Muscle layer of colon (tissue), 2 donors: Measurements from ENCODE around the gene MYF5.
"Not testable (repeated sequence)": the region's sequence is repeated elsewhere in the genome, so short reads cannot be mapped to it uniquely, and the experiment has no call there.

Experiments used
- H3K27ac ChIP-seq: one replicate; pipeline ENCODE4 v1.7.0; 2013; ENCODE audit warnings: low read depth, mild to moderate bottlenecking, low read length, moderate library complexity
- H3K27me3 ChIP-seq, 2 donors: one replicate each; pipeline ENCODE4 v1.7.0; 2013; ENCODE audit warnings: low read length in 2 of 2, mild to moderate bottlenecking in 2 of 2; ENCODE audit not compliant: insufficient read depth in 2 of 2, control insufficient read depth in 1 of 2
- H3K36me3 ChIP-seq: one replicate; pipeline ENCODE4 v1.7.0; 2013; ENCODE audit warnings: mild to moderate bottlenecking, low read length; ENCODE audit not compliant: insufficient read depth
- H3K4me1 ChIP-seq: one replicate; pipeline ENCODE4 v1.7.0; 2013; ENCODE audit warnings: mild to moderate bottlenecking, low read length; ENCODE audit not compliant: insufficient read depth
- H3K4me3 ChIP-seq, 2 donors: one replicate each; pipeline ENCODE4 v1.7.0; 2013; ENCODE audit warnings: low read length in 2 of 2, low read depth in 1 of 2, mild to moderate bottlenecking in 1 of 2, moderate library complexity in 1 of 2
- H3K9ac ChIP-seq: one replicate; pipeline ENCODE4 v1.7.0; 2013; ENCODE audit warnings: low read length
- H3K9me3 ChIP-seq: one replicate; pipeline ENCODE4 v1.7.0; 2013; ENCODE audit warnings: mild to moderate bottlenecking, low read length
- donor health status: abdominal sarcoma.
- donor health status: Adenocarcinoma of cecum.

The MYF5 gene

GRCh38 chr12:80716696-80717469, at the start of gene MYF5:
Gene MYF5 (plus strand): TSS chr12:80716912. CDS start chr12:80717064, 152 bp downstream.
- Histone ChIP-seq H3K27ac (no peak within 1 kb of the TSS), H3K27me3 (peaks cover 6 to 16% of the 10 kb centered on the region in 2 donors), H3K4me1 (no peaks in the 10 kb centered on the region), H3K36me3 (no peaks in the 10 kb centered on the region), H3K9ac (no peak within 1 kb of the TSS), H3K4me3 (no peak within 1 kb of the TSS), H3K9me3 (no peaks in the 10 kb centered on the region)

- Histone ChIP-seq H3K27ac (no peak overlapping the region), H3K27me3 (no peaks in the 10 kb centered on the region), H3K9ac (no peak overlapping the region), H3K4me3 (no peak overlapping the region), H3K4me1 (no peaks in the 10 kb centered on the region), H3K36me3 (no peaks in the 10 kb centered on the region), H3K9me3 (no peaks in the 10 kb centered on the region)
These were observed 46.5 kb upstream of the MYF5 start for GRCh38 chr12:80670214-80670613.

- H3K27me3 ChIP-seq, H3K4me3 ChIP-seq, H3K27ac ChIP-seq, H3K9me3 ChIP-seq, H3K4me1 ChIP-seq, H3K36me3 ChIP-seq, H3K9ac ChIP-seq: not testable (repeated sequence)
These were observed 40.6 kb upstream of the MYF5 start for GRCh38 chr12:80676042-80676636.

- Histone ChIP-seq H3K9ac (no peak overlapping the region), H3K27me3 (no peaks in the 10 kb centered on the region), H3K36me3 (no peaks in the 10 kb centered on the region), H3K27ac (no peak overlapping the region), H3K9me3 (no peaks in the 10 kb centered on the region), H3K4me1 (no peaks in the 10 kb centered on the region), H3K4me3 (no peak overlapping the region)
These were observed 39.9 kb upstream of the MYF5 start for GRCh38 chr12:80676856-80677255.

GRCh38 chr12:80677994-80678393, 38.7 kb upstream of the MYF5 start:
- Histone ChIP-seq H3K4me1 (no peaks in the 10 kb centered on the region), H3K9ac (no peak overlapping the region), H3K36me3 (no peaks in the 10 kb centered on the region), H3K9me3 (no peaks in the 10 kb centered on the region), H3K27ac (no peak overlapping the region), H3K27me3 (no peaks in the 10 kb centered on the region), H3K4me3 (no peak overlapping the region)

GRCh38 chr12:80679346-80680131, 37.2 kb upstream of the MYF5 start:
- Histone ChIP-seq H3K9ac (no peak overlapping the region), H3K27ac (no peak overlapping the region), H3K27me3 (no peaks in the 10 kb centered on the region), H3K36me3 (no peaks in the 10 kb centered on the region), H3K4me3 (no peak overlapping the region), H3K4me1 (no peaks in the 10 kb centered on the region), H3K9me3 (no peaks in the 10 kb centered on the region)

GRCh38 chr12:80681287-80681686, 35.4 kb upstream of the MYF5 start:
- no peak overlapping the region for H3K4me3 ChIP-seq
- no peaks in the 10 kb centered on the region for H3K36me3 ChIP-seq
- H3K27me3 ChIP-seq, result no peaks in the 10 kb centered on the region
- H3K27ac ChIP-seq, result no peak overlapping the region
- H3K4me1 ChIP-seq, result no peaks in the 10 kb centered on the region
- no peaks in the 10 kb centered on the region for H3K9me3 ChIP-seq
- no peak overlapping the region for H3K9ac ChIP-seq

GRCh38 chr12:80681786-80682185, 34.9 kb upstream of the MYF5 start:
- Histone ChIP-seq H3K36me3 (no peaks in the 10 kb centered on the region), H3K9me3 (no peaks in the 10 kb centered on the region), H3K27me3 (no peaks in the 10 kb centered on the region), H3K9ac (no peak overlapping the region), H3K4me3 (no peak overlapping the region), H3K27ac (no peak overlapping the region), H3K4me1 (no peaks in the 10 kb centered on the region)

- H3K27me3 ChIP-seq, result no peaks in the 10 kb centered on the region
- no peak overlapping the region for H3K9ac ChIP-seq
- H3K4me3 ChIP-seq, result no peak overlapping the region
- H3K36me3 ChIP-seq, result no peaks in the 10 kb centered on the region
- no peaks in the 10 kb centered on the region for H3K9me3 ChIP-seq
- no peak overlapping the region for H3K27ac ChIP-seq
- no peaks in the 10 kb centered on the region for H3K4me1 ChIP-seq
These were observed 32.6 kb upstream of the MYF5 start for GRCh38 chr12:80684077-80684495.

- Histone ChIP-seq H3K4me3 (no peak overlapping the region), H3K9me3 (no peaks in the 10 kb centered on the region), H3K9ac (no peak overlapping the region), H3K36me3 (no peaks in the 10 kb centered on the region), H3K4me1 (no peaks in the 10 kb centered on the region), H3K27me3 (no peaks in the 10 kb centered on the region), H3K27ac (no peak overlapping the region)
These were observed 26.6 kb upstream of the MYF5 start for GRCh38 chr12:80690090-80690489.

- Histone ChIP-seq H3K27me3 (no peaks in the 10 kb centered on the region), H3K9me3 (no peaks in the 10 kb centered on the region), H3K4me3 (no peak overlapping the region), H3K36me3 (no peaks in the 10 kb centered on the region), H3K9ac (no peak overlapping the region), H3K27ac (no peak overlapping the region), H3K4me1 (no peaks in the 10 kb centered on the region)
These were observed 26.2 kb upstream of the MYF5 start for GRCh38 chr12:80690513-80690912.
